ENCODE measurements around the gene NLRP8.

- TF ChIP-seq CTCF (IDR thresholded peaks at IDR 0.05) (no peak), POLR2A (IDR thresholded peaks at IDR 0.05) (no peak)
These were observed 68.1 kb downstream of the NLRP8 start for GRCh38 chr19:56015756-56016155.
